T-helper 1 cell treated with Interleukin-12 subunit alpha and Interleukin-12 subunit beta and Interleukin-4 antibody, amounts not matched to agents 30 ng/mL and 1 ng/mL, for 36 hours (primary cell): ENCODE results near the gene PTGES. TPM values are rescaled to one million over a fixed set of nuclear protein-coding genes. Genes with fewer than 3 reads are reported as not detected.
"Not testable (repeated sequence)": the region's sequence is repeated elsewhere in the genome, so short reads cannot be mapped to it uniquely, and the experiment has no call there.

ENCODE experiments used
- intact Hi-C: fragments of 100-400 bp; cut with micrococcal nuclease; formaldehyde crosslinking; loops from one replicate; pipeline ENCODE4 v1.15.1; 2024
- total RNA-seq: library from RNA; stranded (reverse); gene quantifications from 2 replicates; pipeline ENCODE4 v1.2.3, GENCODE V29; 2022

Gene PTGES, protein sequence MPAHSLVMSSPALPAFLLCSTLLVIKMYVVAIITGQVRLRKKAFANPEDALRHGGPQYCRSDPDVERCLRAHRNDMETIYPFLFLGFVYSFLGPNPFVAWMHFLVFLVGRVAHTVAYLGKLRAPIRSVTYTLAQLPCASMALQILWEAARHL
- total RNA-seq: 0.12 TPM in 1 of 2 replicates, not detected in the other

DNA sequence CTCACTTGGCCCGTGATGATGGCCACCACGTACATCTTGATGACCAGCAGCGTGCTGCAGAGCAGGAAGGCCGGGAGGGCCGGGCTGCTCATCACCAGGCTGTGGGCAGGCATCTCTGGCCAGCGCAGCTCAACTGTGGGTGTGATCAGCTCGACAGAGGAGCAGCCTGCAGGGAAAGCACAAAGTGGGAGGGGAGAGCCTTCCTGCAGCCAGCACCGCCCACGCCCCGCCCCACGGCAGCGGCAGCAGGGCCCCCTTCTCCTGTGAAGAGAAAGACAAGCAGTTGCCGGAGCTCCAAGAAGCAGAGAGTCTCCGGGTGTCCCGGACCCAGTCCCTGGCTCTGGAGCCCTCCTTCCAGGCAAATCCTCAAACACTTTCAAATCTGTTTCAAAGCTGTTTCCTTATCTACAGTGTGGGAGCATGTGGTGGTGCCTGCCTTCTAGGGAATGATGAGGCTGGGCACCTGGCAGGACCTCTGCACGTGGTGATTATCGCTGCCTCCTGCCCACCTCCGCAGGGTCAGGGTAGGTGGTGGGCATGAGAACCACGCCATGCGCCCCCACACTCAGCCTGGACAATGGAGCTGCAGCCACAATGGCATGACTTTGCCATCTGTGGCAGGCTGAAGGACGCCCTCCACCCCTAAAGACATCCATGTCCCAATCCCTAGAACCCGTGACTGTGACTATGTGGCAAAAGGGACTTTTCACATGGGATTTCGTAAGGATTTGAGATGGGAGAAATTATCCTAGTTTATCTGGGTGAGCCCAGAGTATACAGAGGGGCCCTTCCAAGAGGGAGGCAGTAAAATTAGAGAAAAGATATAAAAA, at the start of gene PTGES:
TSS of gene PTGES (minus strand) at position 143 of the 830 bp plus-strand sequence. CDS start at position 113, 30 bp downstream.
- intact Hi-C loops: no loop called here

- intact Hi-C loops: loop anchor here (5.0 kb wide), 1 partner anchor 66 kb away; no protein-coding TSS in a partner anchor
Observed at GRCh38 chr9:129801504-129801903, 48.7 kb upstream of the PTGES start.

- intact Hi-C loops: no loop called here
Observed at GRCh38 chr9:129798973-129799372, 46.1 kb upstream of the PTGES start.

GRCh38 chr9:129796029-129796428, 43.2 kb upstream of the PTGES start:
- intact Hi-C loops: not testable (repeated sequence)

DNA sequence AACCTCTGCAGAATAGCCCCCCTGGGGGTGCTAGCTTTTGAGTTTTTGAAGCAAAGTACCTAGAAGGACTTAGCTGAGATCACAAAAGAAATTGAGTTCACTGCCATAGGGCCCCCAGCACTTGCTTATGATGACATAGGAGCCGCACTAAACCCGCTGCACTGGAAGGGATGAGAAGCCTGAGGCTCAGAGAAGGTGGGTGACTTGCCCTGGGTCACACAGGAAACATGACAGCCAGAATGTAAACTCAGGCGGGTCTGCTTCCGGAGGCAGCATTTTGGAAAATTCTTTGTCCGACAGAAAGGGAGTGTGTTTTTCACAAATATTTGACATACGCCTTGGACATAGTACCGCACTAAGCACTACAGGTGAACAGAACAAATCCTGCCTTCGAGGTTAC, 41.7 kb upstream of the PTGES start:
- intact Hi-C loops: loop anchor here (5.0 kb wide), 1 partner anchor 303 kb away; no protein-coding TSS in a partner anchor

GRCh38 chr9:129786481-129786880, 33.6 kb upstream of the PTGES start:
- intact Hi-C loops: no loop called here

GRCh38 chr9:129785866-129786265, 33.0 kb upstream of the PTGES start:
- intact Hi-C loops: no loop called here

- intact Hi-C loops: not testable (repeated sequence)
Observed at GRCh38 chr9:129784970-129785369, 32.1 kb upstream of the PTGES start.

DNA sequence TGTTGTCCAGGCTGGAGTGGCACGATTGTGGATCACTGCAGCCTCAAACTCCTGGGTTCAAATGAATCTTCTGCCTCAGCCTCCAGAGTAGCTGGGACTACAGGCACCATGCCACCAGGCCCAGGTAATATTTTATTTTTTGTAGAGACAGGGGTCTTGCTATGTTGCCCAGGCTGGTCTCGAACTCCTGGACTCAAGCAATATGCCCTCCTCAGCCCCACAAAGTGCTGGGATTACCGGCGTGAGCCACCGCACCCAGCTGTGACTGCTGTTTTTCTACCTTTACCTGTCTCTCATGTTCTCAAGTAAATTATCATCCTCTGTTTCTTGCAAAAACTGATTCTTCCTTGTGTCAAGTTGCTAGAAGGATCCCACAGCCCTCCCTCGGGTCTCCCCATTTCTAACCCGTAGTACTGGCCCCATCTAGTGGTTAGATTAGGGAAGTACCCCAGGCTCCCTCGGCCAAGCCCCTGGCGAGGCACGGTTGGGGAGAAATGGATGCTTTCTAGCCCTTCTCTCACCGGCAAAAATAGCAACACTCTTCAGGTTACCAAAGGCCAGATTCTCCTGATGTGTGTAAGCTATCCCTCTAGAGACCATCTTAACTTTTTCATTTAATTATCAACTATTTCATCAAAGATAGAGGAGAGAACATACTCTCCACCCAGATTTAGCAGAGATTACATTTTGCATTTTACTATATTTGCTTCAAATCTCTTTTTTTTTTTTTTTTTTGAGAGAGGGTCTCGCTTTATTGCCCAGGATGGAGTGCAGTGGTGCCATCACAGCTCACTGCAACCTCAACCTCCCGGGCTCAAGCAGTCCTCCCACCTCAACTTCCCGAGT, 30.9 kb upstream of the PTGES start:
- intact Hi-C loops: loop anchor here (1.0 to 2.0 kb wide), 5 partner anchors 46 to 645 kb away; partner anchors contain the start of gene ASB6

- intact Hi-C loops: loop anchor here (2.0 kb wide), 1 partner anchor 643 kb away; no protein-coding TSS in a partner anchor
Observed at GRCh38 chr9:129781981-129782380, 29.1 kb upstream of the PTGES start.

DNA sequence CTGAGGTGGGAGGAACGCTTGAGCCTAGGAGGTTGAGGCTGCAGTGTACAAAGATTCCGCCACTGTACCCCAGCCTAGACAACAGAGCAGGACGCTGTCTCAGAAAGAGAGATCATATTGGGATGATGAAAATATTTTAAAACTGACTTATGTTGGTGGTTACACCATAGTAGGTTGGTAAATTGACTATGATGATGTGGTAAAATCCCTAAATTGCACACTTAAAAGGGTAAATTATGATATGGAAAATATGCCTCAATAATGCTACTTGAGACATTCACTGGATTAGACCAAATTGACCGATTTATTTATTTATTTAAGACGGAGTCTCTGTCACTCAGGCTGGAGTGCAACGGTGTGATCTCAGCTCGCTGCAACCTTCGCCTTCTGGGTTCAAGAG, 28.3 kb upstream of the PTGES start:
- intact Hi-C loops: no loop called here

GRCh38 chr9:129779560-129780190, 26.8 kb upstream of the PTGES start:
- intact Hi-C loops: no loop called here

DNA sequence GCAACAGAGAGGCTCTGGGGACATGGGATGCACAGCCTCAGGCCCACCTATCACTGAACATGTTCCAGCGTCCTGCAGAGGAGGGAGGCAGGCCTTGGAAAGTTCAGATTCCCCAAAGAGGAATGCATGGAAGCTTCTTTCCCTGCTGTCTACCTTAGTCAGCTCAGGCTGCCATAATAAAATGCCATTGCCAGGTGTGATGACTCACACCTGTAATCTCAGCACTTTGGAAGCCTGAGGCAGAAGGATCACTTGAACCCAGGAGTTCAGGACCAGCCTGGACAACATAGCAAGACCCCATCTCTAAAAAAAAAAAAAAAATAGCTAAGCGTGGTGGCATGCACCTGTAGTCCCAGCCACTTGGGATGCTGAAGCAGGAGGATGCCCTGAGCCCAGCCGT, 25.6 kb upstream of the PTGES start:
- intact Hi-C loops: no loop called here

GRCh38 chr9:129777769-129778130, 24.9 kb upstream of the PTGES start:
- intact Hi-C loops: no loop called here

GRCh38 chr9:129776938-129777768, 24.3 kb upstream of the PTGES start:
- intact Hi-C loops: no loop called here

- intact Hi-C loops: no loop called here
Observed at GRCh38 chr9:129776566-129776937, 23.7 kb upstream of the PTGES start.

GRCh38 chr9:129776096-129776495, 23.3 kb upstream of the PTGES start:
- intact Hi-C loops: not testable (repeated sequence)

DNA sequence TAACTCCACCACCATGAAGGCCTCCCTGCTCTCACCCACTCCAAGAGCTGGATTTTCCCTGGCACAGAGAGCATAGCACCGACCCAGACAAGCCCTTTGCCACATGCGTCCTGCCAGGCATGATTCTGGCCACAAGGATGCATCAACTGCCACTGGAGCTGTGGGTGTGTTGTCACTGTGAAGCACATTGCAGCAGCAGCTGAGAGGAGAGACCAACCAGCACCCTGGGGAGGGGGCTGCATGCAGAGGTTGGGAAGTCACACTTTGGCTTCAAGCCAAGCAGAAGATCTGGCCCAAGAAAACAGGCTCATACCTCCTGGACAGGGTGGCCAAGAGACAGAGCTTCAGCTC, 22.6 kb upstream of the PTGES start:
- intact Hi-C loops: no loop called here

GRCh38 chr9:129774791-129775447, 22.1 kb upstream of the PTGES start:
- intact Hi-C loops: no loop called here
